HCT116 (cell line): ENCODE data around the gene SLC2A5. TPM values are rescaled to one million over a fixed set of nuclear protein-coding genes. Genes with fewer than 3 reads are reported as not detected.

ENCODE experiments used
- ATAC-seq: fragments of 200-7000 bp; cut with Tn5 transposase; 2 replicates; pipeline ENCODE4 v1.9.1; 2020; ENCODE audit warnings: mild to moderate bottlenecking, moderate library complexity
- BruUV-seq: library from RNA; stranded (reverse); fragments of 400-500 nt; replicated peaks from 2 replicates; lab custom pipeline; 2021; lab: Mats Ljungman, UMichigan
- CTCF ChIA-PET: fragments of 300-600 bp; sonication (Branson Sonifier 250); formaldehyde crosslinking; loops from one replicate; lab custom pipeline; 2021; ENCODE audit warnings: antibody characterized with exemption; lab: Charles Lee
- POLR2A ChIA-PET: fragments of 300-600, 350-600 bp; sonication (Branson Sonifier 250); formaldehyde crosslinking; loops from one replicate; lab custom pipeline; 2021; ENCODE audit warnings: antibody characterized with exemption; lab: Charles Lee
- RAD21 ChIA-PET, 2 experiments: fragments of 300-600 bp; sonication (Branson Sonifier 250); formaldehyde crosslinking; loops; one replicate each; lab custom pipeline; 2023; ENCODE audit warnings: low total read pairs in 2 of 2; ENCODE audit not compliant: uncharacterized antibody in 2 of 2, unreplicated experiment in 2 of 2, low non-redundant PET in 1 of 2; lab: Charles Lee
- DNase-seq: peaks from one replicate; pipeline ENCODE4 v3.0.0-alpha.2; 2010; ENCODE audit warnings: low read depth, low spot score
- H2AFZ ChIP-seq: fragments of 200-600 bp; shearing (Covaris generic), sonication (generic); 2 replicates; pipeline ENCODE4 v1.6.1; 2017; ENCODE audit warnings: low read depth, mixed run types, mixed read lengths, antibody characterized with exemption, low read length; ENCODE audit not compliant: poor library complexity, severe bottlenecking
- H3K27ac ChIP-seq: 2 replicates; pipeline ENCODE4 v1.5.1; 2012; ENCODE audit warnings: low read depth, low read length
- H3K27me3 ChIP-seq: fragments of 200-600 bp; sonication (generic); 2 replicates; pipeline ENCODE4 v1.6.1; 2016; ENCODE audit warnings: mixed run types, low read length, mixed read lengths; ENCODE audit not compliant: insufficient read depth
- H3K36me3 ChIP-seq, 2 experiments: fragments of 200-500 bp in 1 of 2; fragments of 200-600 bp in 1 of 2; sonication (Bioruptor generic) in 1 of 2; sonication (generic) in 1 of 2; 2 replicates each; pipeline versions ENCODE4 v1.5.1 to v1.6.1; 2014 to 2016; ENCODE audit warnings: low read length in 2 of 2, inconsistent platforms in 1 of 2, mixed read lengths in 1 of 2, mixed run types in 1 of 2; ENCODE audit not compliant: insufficient read depth in 2 of 2, control insufficient read depth in 1 of 2
- H3K4me1 ChIP-seq, 2 experiments: fragments of 200-600 bp in 1 of 2; sonication (generic) in 1 of 2; 2 replicates each; pipeline versions ENCODE4 v1.5.1 to v1.6.1; 2012 to 2017; ENCODE audit warnings: low read length in 2 of 2, inconsistent platforms in 1 of 2, mild to moderate bottlenecking in 1 of 2, mixed read lengths in 1 of 2, mixed run types in 1 of 2, moderate library complexity in 1 of 2; ENCODE audit not compliant: insufficient read depth in 2 of 2, control insufficient read depth in 1 of 2
- H3K4me2 ChIP-seq: fragments of 200-600 bp; sonication (generic); 2 replicates; pipeline ENCODE4 v1.6.1; 2017; ENCODE audit warnings: mixed run types, low read length, mixed read lengths
- H3K4me3 ChIP-seq, 2 experiments: fragments of 200-600 bp in 1 of 2; sonication (generic) in 1 of 2; replicated peaks in 1 of 2; 2 replicates each; pipeline ENCODE4 v1.5.1; 2011 to 2016; ENCODE audit warnings: low read length in 2 of 2, control low read depth in 1 of 2, low read depth in 1 of 2, mild to moderate bottlenecking in 1 of 2, mixed read lengths in 1 of 2, mixed run types in 1 of 2
- H3K79me2 ChIP-seq: fragments of 200-600 bp; sonication (generic); 2 replicates; pipeline ENCODE4 v1.6.1; 2017; ENCODE audit warnings: mild to moderate bottlenecking, mixed run types, low read length, moderate library complexity, mixed read lengths; ENCODE audit not compliant: insufficient read depth
- H3K9ac ChIP-seq: fragments of 200-600 bp; sonication (generic); 2 replicates; pipeline ENCODE4 v1.6.1; 2016; ENCODE audit warnings: low read length, mixed read lengths
- H3K9me2 ChIP-seq: fragments of 200-600 bp; sonication (generic), shearing (Covaris generic); 2 replicates; pipeline ENCODE4 v1.6.1; 2017; ENCODE audit warnings: mixed run types, mild to moderate bottlenecking, moderate library complexity; ENCODE audit not compliant: insufficient read depth
- H3K9me3 ChIP-seq, 2 experiments: fragments of 200-500 bp in 1 of 2; fragments of 200-600 bp in 1 of 2; sonication (Bioruptor generic) in 1 of 2; sonication (generic) in 1 of 2; 2 replicates each; pipeline ENCODE4 v1.6.1; 2014 to 2017; ENCODE audit warnings: low read length in 2 of 2, mixed read lengths in 2 of 2, inconsistent platforms in 1 of 2, low read depth in 1 of 2, mild to moderate bottlenecking in 1 of 2, mixed run types in 1 of 2, moderate library complexity in 1 of 2; ENCODE audit not compliant: control insufficient read depth in 1 of 2, insufficient read depth in 1 of 2
- H4K20me1 ChIP-seq: fragments of 200-600 bp; sonication (generic), shearing (Covaris generic); 2 replicates; pipeline ENCODE4 v1.6.1; 2017; ENCODE audit warnings: mixed run types, mild to moderate bottlenecking, moderate library complexity; ENCODE audit not compliant: insufficient read depth
- CTCF ChIP-seq, 3 experiments: fragments of 200-600 bp in 1 of 3; sonication (generic) in 1 of 3; IDR thresholded peaks in 2 of 3; conservative IDR thresholded peaks in 1 of 3; 2 replicates each; pipeline ENCODE4 v1.5.1; 2012 to 2017; ENCODE audit warnings: low read depth in 2 of 3, low read length in 2 of 3, antibody characterized with exemption in 1 of 3, borderline replicate concordance in 1 of 3, control low read depth in 1 of 3, mild to moderate bottlenecking in 1 of 3, mixed read lengths in 1 of 3, mixed run types in 1 of 3, moderate library complexity in 1 of 3; ENCODE audit not compliant: insufficient read depth in 1 of 3
- RAD21 ChIP-seq: IDR thresholded peaks from 2 replicates; pipeline ENCODE4 v1.6.1; 2012; ENCODE audit warnings: low read depth, mild to moderate bottlenecking
- REST ChIP-seq: IDR thresholded peaks from 2 replicates; pipeline ENCODE4 v1.6.1; 2012; ENCODE audit warnings: low read depth
- SIN3A ChIP-seq: IDR thresholded peaks from 2 replicates; pipeline ENCODE4 v1.6.1; 2012; ENCODE audit warnings: low read depth
- SRF ChIP-seq: IDR thresholded peaks from 2 replicates; pipeline ENCODE4 v1.6.1; 2012; ENCODE audit warnings: low read depth
- ZNF274 ChIP-seq: fragments of 200-500 bp; sonication (Bioruptor generic); IDR thresholded peaks from 2 replicates; pipeline ENCODE4 v1.6.1; 2014; ENCODE audit warnings: mild to moderate bottlenecking, low read depth, low read length, inconsistent platforms
- intact Hi-C: fragments of 100-400 bp; cut with micrococcal nuclease; formaldehyde crosslinking; loops from 2 replicates; pipeline ENCODE4 v1.10.0; 2022
- total RNA-seq: library from RNA; stranded (reverse); gene quantifications from one replicate; pipeline ENCODE4 v1.2.1, GENCODE V29; 2021; ENCODE audit not compliant: unreplicated experiment

Gene SLC2A5
- total RNA-seq, 1 experiment from 2014 or later: not detected

- no peak overlapping the region for H3K27ac ChIP-seq
- no peaks in the 10 kb centered on the region for H3K9me3 ChIP-seq
- no peak overlapping the region for H2AFZ ChIP-seq
- POLR2A ChIA-PET: interaction anchor here (1.6 kb wide), 1 partner anchor 86 kb away, joined by 6 read pairs; no protein-coding TSS in a partner anchor
- no peak overlapping the region for H3K9ac ChIP-seq
- H3K4me2 ChIP-seq: no peak overlapping the region
- DNase-seq: peak; percentile 62
- peaks cover 0 to 3% of the 10 kb centered on the region in 2 experiments; a peak in 2 of 4 replicates for H3K4me1 ChIP-seq
- peak; percentile 94 for ATAC-seq
- intact Hi-C loops: loop anchor here (1.0 to 5.0 kb wide), 3 partner anchors 85 to 381 kb away; no protein-coding TSS in a partner anchor
- BruUV-seq: no TSS peak
- no peak overlapping the region for H3K4me3 ChIP-seq
- no peaks in the 10 kb centered on the region for H3K27me3 ChIP-seq
- CTCF ChIA-PET: interaction anchor here (0.6 to 3.3 kb wide), 25 partner anchors 9 to 473 kb away, joined by 3 to 54 read pairs (median 4); partner anchors contain the start of gene H6PD
- H4K20me1 ChIP-seq: no peaks in the 10 kb centered on the region
- H3K9me2 ChIP-seq: no peaks in the 10 kb centered on the region
- no peaks in the 10 kb centered on the region for H3K36me3 ChIP-seq
- TF ChIP-seq ZNF274 (no peak), RAD21 (peak; percentile 98), CTCF (IDR thresholded peaks at IDR 0.05 in 2 of 3, conservative IDR thresholded peaks at IDR 0.05 in 1 of 3; ENCODE audit: borderline replicate concordance in 1 of 3, insufficient read depth in 1 of 3, low read depth in 2 of 3, low read length in 2 of 3) (peak; percentile 94 to 96 (median 95))
- no peaks in the 10 kb centered on the region for H3K79me2 ChIP-seq
- RAD21 ChIA-PET: interaction anchor here (0.6 to 1.5 kb wide), 7 partner anchors 83 to 380 kb away, joined by 3 to 11 read pairs (median 4); partner anchors contain the start of gene H6PD (in 1 of the 2)
Measured at GRCh38 chr1:9110669-9111356, 41.4 kb upstream of the SLC2A5 start.

DNA sequence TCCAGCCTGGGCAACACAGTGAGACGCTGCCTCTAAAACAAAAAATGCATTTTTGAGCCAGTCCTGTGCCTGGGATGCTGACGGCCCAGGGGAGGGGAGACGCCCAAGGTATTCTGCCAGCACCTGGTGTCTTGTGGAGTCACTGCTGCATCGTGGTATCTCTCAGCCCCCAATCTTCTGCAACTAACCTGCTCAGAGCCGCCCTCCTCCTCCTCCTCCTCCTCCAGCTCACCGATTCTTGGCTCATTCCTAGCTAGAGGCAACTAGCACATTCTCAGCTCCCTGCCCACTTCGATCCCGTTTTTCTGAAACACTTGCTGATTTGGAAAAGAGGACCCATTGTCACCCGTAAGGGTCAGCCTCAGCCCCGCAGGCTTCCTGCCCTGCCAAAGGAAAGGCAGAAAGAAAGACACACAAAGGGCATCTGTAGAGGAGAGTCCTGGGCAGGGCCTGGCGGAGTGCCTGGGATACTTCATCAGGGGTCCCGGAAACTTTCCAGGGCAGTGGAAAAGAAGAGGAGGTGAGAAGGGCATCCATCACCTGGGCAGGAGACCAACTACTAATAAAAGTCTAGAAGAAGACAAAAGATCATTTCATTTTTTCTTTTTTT is 38.7 kb upstream of the SLC2A5 start:
- no peak for DNase-seq
- Histone ChIP-seq H3K9ac (no peak overlapping the region), H3K4me3 (no peak overlapping the region), H2AFZ (no peak overlapping the region), H3K36me3 (no peaks in the 10 kb centered on the region; a peak in 1 of 4 replicates), H3K27me3 (no peaks in the 10 kb centered on the region), H3K4me1 (peaks cover 0 to 3% of the 10 kb centered on the region in 2 experiments; a peak in 2 of 4 replicates), H4K20me1 (no peaks in the 10 kb centered on the region), H3K9me3 (no peaks in the 10 kb centered on the region), H3K4me2 (no peak overlapping the region), H3K27ac (no peak overlapping the region), H3K79me2 (no peaks in the 10 kb centered on the region), H3K9me2 (no peaks in the 10 kb centered on the region)
- CTCF ChIA-PET: no interaction called here
- intact Hi-C loops: no loop called here
- POLR2A ChIA-PET: no interaction called here
- no peak for ATAC-seq
- no TSS peak for BruUV-seq
- RAD21 ChIA-PET: interaction anchor here in 1 of 2 experiments (0.6 kb wide), 1 partner anchor 34 kb away, joined by 5 read pairs; no protein-coding TSS in a partner anchor
- TF ChIP-seq SIN3A: no peak
- no peak for TF ChIP-seq SRF
- TF ChIP-seq REST: no peak
